HG03039 (cell line): ENCODE data around the gene SLC39A11.
"Not testable (repeated sequence)": the region's sequence is repeated elsewhere in the genome, so short reads cannot be mapped to it uniquely, and the experiment has no call there.

ENCODE experiments used
- ATAC-seq: cut with Tn5 transposase; IDR thresholded peaks from one replicate; pipeline ENCODE4 v1.9.1; 2021; ENCODE audit warnings: mild to moderate bottlenecking, moderate library complexity; ENCODE audit not compliant: unreplicated experiment

SLC39A11 gene

DNA sequence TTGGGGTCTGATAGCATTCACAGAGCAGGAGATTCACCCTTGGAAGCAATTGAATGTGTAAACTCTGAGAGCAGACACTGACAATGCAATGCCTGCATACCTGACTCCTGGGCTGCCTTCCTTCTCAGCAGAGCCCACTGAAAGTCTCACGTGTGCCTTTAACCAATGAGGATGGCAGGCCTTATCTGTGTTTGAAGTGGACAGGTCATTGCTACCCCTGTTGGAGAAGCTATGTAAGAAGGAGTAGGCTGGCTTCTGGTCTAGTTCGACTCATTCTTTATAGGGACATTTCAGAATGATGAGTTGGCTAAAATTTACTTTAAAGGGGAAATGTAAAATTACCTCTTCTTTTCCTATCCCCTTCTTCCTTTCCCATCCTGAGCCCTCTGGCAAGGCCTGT lies 446.3 kb downstream of the SLC39A11 start:
- no peak for ATAC-seq

DNA sequence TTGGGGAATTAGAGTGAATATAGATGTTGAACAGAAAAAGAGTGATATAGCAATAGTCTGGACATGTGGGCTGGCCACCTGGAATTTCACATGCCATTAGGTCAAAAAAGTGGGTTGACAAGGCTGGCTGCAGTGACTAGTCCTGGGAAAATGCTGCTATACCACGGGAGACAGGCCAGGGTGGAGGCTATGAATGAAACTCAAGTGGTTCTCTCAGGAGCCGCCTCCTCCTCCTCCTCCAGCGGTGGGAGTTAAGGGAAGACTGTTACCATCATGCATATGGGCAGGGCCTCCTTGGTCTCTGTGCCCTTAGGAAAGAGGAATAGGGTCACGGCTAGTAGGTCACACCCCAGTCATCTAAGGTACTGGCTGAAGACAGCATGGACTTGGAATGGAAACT lies 448.0 kb downstream of the SLC39A11 start:
- no peak for ATAC-seq

DNA sequence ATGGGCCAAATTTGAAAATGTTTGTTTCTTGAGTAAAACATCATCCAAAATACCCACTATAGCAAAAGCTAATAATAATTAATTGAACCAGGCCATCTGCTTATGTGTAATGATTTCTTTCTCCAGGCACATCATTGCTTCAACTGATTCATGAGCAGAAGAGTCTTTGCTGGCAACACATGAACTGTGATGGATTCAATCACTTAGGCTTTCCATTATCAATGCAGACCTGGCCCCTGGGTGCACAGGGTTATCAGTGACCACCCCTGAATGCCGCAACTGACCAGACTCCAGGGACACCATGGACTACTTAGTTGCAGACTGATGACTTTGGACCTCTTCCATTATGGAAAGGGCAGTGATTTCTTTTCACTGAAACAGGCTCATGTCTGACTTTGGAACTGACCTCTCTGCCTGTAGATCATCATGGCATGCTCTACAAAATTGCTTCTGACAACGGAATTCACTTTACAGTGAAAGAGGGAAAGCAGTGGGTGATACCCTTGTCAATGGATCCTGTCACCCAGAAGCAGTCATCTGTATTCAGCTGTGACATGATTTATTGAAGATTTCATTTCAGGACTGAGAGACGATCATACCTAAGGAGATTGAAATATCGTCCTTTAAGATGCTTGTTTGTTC lies 448.8 kb downstream of the SLC39A11 start:
- no peak for ATAC-seq

DNA sequence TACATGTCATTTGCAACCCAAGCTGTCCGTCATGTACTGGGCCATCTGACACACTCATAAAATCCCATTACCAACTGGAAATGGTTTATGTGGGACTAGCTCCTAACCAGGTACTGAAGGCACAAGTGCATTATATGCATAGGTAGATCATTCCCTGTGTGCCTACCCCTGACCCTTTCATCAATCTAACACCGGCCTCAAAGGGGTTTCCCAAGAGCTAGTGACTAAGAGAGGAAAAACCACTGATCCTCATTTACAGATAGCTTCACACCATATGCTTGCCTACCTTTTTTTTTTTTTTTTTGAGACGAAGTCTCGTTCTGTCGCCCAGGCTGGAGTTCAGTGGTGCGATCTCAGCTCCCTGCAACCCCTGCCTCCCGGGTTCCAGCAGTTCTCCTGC lies 449.8 kb downstream of the SLC39A11 start:
- no peak for ATAC-seq

DNA sequence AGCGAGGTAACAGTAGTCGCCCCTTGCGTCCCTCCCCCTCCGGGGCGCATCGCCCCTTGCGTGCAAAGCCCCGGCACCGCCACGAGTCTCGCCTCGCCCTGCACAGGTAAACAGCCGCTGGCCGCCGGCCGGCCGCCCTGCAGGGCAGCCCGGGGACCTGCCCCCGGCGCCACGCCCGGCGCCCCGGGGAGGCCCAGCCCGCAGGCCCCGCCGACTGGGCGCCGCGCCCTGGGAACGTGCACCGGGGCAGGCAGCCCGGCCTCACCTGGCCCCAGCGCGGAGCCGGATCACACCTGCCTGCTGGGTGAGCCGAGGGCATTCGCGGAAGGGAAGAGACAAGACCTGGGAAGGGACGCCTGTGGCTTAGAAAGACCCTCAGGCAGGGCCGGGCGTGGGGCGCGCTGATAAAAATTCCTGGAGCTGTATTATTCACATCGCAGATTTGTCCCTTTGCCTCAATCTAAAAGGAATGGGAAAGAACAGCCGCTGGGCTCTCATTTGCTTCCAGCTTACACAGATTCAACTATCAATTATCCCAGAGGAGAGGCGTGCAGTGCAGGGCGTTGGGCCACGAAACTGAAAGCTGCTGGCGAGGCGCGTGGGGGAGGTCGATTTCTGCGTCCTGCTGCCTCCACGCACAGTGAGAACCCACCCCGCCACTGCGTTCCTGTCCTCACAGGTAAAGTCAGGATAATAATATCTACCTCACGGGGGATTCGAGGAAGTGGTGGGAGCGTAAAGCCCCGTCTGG lies 451.9 kb downstream of the SLC39A11 start:
- no peak for ATAC-seq

DNA sequence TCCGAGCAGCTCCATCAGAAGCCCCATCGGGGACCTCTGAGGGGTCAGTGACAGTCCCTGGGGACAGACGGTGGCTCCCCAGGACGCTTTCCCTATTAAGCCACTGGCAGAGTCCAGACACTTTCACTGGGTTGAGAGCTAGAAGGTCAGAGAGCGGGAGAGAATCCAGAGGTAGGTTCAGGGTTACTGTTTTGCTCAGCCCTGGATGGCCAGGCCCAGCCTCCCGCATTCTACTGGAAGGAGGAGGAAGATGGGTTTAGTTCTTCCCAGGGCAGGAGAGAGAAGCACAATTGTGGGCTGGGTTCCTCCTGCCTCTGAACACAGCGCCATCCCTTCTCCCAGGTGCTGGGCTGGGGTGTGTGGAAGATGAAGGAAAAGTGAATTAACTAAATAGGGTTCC lies 452.8 kb downstream of the SLC39A11 start:
- no peak for ATAC-seq

DNA sequence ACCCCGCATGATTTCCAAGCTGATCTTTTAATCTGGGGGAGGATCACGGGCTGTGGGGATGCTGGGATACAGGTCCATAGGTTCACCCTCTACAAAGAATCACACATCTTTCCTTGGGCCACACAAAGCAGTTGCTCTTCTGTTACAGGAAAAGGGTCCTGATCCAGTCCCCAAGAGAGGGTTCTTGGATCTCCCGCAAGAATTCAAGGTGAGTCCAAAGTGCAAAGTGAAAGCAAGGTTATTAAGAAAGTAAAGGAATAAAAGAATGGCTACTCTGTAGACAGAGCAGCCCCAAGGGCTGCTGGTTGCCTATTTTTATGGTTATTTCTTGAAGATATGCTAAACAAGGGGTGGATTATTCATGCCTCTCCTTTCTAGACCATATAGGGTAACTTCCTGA lies 453.6 kb downstream of the SLC39A11 start:
- ATAC-seq: not testable (repeated sequence)

DNA sequence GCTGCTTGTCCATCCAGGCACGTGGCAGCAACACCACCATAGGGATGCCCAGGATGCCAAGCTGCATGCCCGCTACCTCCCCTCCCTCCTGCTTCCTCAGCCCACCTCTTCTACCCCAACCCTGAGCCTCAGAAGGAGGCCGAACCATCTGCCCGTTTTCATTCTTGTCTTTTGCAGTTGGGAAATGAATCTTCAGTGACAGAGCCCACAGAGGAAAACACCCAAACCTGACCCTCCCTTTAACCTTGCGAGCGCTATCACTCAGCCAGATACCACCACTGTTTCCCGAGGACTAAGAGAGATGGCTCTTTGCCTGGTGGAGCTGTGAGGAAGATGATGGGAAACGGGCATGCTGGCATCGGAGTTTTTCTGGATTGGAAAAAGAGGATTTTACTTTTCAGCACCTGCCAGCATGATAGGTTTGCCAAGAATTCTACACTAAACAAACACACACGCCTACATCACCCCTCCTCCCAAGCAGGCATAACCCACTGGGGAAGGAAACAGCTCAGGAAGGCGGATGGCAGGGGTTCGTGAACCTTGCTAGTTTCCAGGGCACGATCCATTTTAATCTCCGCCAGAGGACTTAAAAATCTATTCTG lies 457.4 kb downstream of the SLC39A11 start:
- no peak for ATAC-seq

DNA sequence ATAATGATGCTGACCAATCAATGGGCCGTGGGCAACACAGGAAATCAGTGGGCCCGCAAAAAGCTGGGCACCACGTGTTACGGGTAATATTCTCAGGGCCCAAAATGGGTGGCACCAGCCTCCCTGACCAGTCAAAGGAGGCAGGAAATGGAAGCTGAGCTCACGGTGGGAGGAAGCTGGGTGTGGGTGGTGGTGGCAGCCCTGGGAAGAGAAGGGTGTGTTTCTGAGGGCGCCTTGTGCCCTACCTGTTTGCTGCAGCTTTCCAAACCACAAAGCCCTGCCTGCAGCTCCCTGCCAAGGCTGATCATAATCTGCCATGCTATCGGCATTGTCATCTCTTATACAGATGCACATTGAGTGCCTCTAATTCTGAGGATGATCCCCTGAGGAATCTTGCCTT lies 457.9 kb downstream of the SLC39A11 start:
- no peak for ATAC-seq

DNA sequence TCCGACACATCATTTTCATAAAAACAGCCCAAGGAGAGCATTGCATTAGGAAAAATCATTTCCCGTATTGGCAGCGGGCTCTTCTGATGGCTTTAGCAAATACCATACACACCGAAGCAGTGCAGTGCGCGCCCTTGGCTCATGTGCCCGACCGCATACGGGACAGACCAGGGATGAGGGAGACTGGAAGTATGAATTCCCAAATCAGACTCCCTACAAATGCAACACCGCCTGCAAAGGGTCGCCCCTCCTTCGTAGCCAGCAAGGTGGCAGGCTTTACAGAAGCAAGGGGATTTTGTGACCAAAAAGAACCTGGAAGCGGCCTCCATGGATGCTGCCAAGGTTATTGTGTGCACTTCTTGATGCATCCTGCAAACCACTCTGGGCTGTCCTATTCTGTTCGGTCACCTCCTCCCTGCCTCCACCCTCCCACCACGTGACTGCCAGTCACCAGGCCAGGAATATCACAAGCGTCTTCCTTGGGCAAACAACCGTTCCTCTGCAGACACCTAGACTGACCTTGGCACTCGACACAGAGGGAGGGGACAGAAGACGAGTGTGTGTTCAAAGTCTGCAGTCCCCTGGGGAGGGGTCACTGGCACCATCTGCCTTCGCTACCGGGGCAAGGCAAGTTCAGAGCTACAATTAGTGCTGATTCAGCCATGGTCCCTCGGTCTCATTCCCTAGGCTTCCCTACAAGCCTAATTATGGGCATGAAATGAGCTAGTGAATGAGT lies 460.4 kb downstream of the SLC39A11 start:
- no peak for ATAC-seq

DNA sequence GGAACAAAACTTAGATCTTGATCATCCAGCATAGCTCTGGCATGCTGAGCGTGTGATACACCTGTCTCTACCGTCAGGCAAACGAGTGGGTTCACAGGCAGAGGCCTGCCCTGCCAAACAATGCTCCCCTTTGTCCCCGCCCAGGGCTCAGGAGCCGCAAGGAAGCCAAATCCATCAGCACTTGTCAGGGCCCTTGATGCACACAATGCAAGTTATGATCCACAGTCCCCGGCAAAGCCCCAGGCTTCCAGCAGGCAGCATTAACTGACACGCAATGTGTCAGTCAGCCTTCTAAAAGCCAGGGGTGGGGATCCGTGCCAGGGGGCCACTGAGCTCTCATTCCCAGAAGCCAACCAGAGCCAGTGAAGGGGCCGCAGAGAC lies 460.9 kb downstream of the SLC39A11 start:
- no peak for ATAC-seq

DNA sequence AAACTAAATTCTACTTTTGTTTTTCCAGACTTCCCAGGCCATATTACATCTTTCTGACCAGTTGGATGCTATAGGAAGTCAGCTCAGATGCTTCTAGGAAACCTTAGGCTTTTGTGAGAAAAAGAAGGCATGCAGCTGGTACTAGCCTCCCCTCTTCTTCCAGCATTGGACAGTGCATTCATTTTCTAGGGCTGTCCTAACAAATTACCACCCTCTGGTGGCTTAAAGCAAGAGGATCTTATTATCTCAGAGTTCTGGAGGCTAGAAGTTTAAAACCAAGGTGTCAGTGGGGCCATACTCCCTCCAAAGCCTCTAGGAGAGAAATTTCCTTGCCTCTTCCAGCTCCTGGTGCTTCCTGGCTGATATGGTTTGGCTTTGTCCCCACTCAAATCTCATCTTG lies 467.8 kb downstream of the SLC39A11 start:
- ATAC-seq: no peak

DNA sequence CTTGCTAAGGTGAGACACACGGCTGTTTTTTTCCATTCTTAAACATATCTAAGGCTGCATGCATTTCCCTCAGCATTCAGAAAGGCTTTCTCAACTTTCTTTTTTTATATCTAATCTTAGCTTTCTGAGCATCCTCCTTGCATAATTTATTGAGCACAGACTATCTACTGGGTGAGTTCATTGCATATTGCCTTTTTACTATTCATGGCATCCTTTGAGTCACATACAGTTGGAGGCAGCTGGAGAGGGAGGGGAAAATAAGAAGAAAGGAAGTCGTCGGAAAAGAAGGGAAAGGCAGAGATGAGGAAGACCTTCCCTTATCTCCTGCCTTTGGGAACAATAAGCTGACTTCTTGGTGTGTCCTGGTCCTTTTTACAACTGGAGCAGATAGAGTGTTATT lies 468.3 kb downstream of the SLC39A11 start:
- no peak for ATAC-seq

DNA sequence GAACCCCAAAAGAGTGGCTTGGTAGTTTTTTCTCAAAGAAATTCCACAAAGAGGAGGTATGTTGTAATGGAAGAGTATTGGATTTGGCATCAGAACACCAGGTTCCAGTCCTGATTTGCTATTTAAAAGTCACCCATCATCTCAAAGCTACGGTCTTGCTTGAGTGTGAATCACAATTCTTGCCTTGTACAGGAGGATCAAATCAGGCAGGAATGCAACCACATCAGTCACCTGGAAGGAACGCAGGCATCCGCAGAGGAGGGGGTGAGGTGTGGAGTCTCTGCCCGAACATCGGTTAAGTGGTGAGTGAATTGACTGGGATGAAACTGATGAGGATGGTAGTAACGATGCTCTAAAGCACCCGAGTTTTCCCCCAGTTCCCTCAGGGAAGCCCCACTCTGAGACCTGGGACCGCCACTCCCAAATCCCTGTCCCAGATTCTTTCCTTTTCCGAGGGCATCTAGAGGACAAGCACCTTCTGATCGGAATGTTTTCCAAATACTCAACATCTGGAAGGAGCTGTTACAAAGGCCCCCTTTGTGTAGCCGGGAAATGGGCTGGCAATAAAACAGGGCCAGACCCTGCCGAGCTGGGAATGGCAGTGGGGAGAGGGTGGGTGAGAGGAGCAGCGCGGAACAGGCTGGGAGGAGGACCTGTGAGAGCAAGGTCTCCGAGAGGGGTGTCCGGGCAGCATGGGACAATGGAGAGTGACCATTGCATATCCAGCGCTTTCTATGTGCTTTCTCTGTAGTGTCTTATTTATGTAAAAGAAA lies 469.6 kb downstream of the SLC39A11 start:
- ATAC-seq: no peak

DNA sequence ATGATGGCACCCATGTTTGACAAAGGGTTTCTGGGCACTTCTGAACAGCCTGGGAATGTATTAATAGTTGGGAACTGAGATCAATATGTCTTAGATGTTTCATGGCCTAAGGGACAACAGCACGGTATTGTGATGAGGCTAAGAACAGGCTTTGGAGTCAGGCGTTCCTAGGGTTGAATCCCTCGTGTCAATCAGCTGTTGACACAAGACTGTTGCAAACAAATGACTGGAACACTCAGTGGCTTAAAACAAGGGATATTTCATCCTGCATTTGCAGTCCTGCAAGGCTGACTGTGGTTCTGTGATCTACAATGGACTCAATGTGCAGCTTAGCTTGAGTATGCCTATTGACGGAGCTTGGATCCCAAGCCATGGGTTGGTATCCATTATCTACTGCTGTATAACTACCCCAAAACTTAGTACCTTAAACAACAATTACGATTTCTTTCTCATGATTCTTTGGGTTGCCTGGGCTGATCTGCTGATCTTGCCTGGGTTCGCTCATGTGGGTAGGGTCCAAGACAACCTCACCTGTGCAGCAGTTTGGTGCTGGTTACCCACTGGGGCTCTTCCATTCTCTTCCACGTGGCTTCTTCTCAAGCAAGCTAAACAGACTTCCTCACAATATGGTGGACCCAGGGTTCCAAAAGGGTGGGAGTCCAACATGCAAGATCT lies 472.4 kb downstream of the SLC39A11 start:
- ATAC-seq: no peak

DNA sequence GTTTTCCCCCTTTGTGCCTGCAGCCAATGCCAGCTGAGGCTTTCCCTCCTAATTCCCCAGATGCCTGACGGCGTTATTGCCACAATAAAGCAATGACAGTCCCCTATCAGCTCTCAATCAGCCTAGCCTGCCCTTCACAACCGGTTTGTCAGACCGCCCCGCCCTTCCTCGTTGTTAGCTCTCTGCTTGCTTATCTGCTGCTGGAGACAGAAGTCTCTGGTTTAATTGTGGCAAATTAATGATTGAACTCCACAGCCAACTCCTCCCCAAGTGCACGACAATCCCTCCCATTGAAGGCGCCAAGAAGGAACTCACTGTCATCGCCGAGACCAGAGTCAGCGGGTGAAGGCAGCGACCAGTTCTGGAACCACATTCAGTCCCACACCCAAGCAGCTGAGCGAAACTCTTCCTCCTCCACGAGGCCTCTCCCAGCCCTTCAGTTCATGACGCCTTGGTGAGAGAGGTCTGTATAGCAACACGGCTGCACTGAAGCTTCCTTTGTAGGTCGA lies 474.4 kb downstream of the SLC39A11 start:
- ATAC-seq: no peak

DNA sequence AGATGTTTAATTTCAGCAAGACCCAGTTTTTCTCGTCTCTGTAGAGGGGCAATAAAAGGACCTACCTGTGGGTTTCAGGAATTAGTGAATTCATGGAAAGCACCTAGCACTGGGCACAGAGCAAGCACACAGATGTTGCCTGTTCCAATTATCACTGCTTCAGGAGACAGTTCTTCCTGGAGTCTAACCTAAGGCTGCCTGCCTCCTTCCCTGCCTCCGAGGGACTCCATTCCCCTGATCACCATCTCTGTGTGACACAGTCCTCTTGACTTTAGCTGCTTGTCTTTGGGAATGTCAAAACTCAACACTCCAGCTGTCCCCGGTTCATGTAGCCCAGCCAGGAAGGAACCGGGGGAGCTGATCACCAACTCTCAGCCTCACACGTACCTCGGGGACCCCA lies 474.9 kb downstream of the SLC39A11 start:
- ATAC-seq: no peak

DNA sequence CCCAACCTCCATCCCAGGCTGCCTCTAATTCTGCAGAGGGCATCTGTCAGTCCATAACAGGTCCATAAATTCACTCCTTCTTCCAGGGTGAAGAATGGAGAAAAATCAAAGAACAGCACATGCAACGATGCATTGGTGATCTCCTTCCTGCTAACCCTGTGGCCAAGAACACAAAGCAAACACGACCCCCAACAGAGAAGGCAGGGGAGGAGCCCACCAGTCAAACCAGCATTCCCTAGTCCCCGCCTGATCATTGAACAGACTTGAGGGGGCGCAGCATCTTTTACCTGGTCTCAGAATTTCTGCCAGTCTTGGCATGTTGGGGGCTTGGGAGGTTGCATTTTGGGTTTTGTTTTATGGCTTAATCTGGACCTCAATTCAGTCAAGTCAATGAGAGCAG lies 476.0 kb downstream of the SLC39A11 start:
- no peak for ATAC-seq

DNA sequence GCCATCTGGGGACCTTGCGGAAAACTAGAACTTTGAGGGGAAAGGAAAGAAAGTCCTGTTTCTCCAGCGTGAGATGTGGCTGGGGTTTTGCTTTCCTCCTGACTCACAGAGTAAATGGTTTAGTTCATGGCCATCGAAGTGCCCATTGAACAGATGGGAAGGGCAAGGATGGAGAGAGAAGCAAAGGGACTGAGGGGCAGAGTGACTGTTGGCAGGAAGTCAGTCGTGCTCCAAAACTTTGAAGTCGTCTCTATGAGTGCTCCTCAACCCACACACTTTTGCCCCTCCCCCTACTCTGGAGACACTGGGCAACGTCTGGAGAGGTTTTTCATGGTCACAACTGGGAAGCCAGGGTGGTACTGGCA lies 476.9 kb downstream of the SLC39A11 start:
- no peak for ATAC-seq
